DOHH2 (cell line): ENCODE measurements around the gene GLB1L2.

Experiments used
- H3F3A ChIP-seq: fragments of 200-600 bp; sonication (generic), shearing (Covaris generic); 2 replicates; pipeline ENCODE4 v1.6.0; 2016; ENCODE audit warnings: antibody characterized with exemption, mild to moderate bottlenecking; ENCODE audit not compliant: control insufficient read depth, insufficient read depth
- H3K27ac ChIP-seq: fragments of 200-600 bp; sonication (generic); 2 replicates; pipeline ENCODE4 v1.5.1; 2014; ENCODE audit warnings: low read depth, mild to moderate bottlenecking, low read length, moderate library complexity
- H3K27me3 ChIP-seq: fragments of 200-600 bp; sonication (generic); 2 replicates; pipeline ENCODE4 v1.6.1; 2014; ENCODE audit warnings: mild to moderate bottlenecking, low read length, mixed read lengths; ENCODE audit not compliant: control insufficient read depth
- H3K36me3 ChIP-seq: fragments of 200-600 bp; sonication (generic); 2 replicates; pipeline ENCODE4 v1.6.1; 2014; ENCODE audit warnings: mild to moderate bottlenecking, low read length, moderate library complexity, mixed read lengths; ENCODE audit not compliant: control insufficient read depth
- H3K4me1 ChIP-seq: fragments of 200-600 bp; sonication (generic); 2 replicates; pipeline ENCODE4 v1.6.1; 2014; ENCODE audit warnings: mild to moderate bottlenecking, low read length, mixed read lengths; ENCODE audit not compliant: control insufficient read depth
- H3K4me2 ChIP-seq: fragments of 200-600 bp; sonication (generic); 2 replicates; pipeline ENCODE4 v1.6.0; 2014; ENCODE audit warnings: mild to moderate bottlenecking, low read length, moderate library complexity
- H3K4me3 ChIP-seq: fragments of 200-600 bp; sonication (generic); 2 replicates; pipeline ENCODE4 v1.5.1; 2014; ENCODE audit warnings: mild to moderate bottlenecking, low read length, mixed read lengths
- H3K79me2 ChIP-seq: fragments of 200-600 bp; sonication (generic); 2 replicates; pipeline ENCODE4 v1.6.1; 2014; ENCODE audit warnings: mild to moderate bottlenecking, low read length, mixed read lengths; ENCODE audit not compliant: control insufficient read depth
- H3K9me2 ChIP-seq: fragments of 200-600 bp; sonication (generic); replicated peaks from 2 replicates; pipeline ENCODE4 v1.6.1; 2014; ENCODE audit warnings: mild to moderate bottlenecking, low read length, mixed read lengths; ENCODE audit not compliant: control insufficient read depth
- H3K9me3 ChIP-seq: fragments of 200-600 bp; sonication (generic); 2 replicates; pipeline ENCODE4 v1.6.1; 2014; ENCODE audit warnings: antibody characterized with exemption, low read length, mixed read lengths; ENCODE audit not compliant: control insufficient read depth, insufficient read depth
- H4K20me1 ChIP-seq: fragments of 200-600 bp; sonication (generic); 2 replicates; pipeline ENCODE4 v1.6.0; 2014; ENCODE audit warnings: low read depth, mild to moderate bottlenecking, antibody characterized with exemption, low read length, moderate library complexity; ENCODE audit not compliant: control insufficient read depth, insufficient read depth
- CTCF ChIP-seq: fragments of 200-600 bp; sonication (generic); IDR thresholded peaks from one replicate; pipeline ENCODE4 v1.5.1; 2014; ENCODE audit warnings: antibody characterized with exemption, mild to moderate bottlenecking, low read depth, low read length; ENCODE audit not compliant: poor library complexity, severe bottlenecking
- EZH2phosphoT487 ChIP-seq: fragments of 200-600 bp; sonication (generic); IDR thresholded peaks from 2 replicates; pipeline ENCODE4 v1.6.1; 2017; ENCODE audit warnings: borderline replicate concordance, mild to moderate bottlenecking, antibody characterized with exemption, low read length, moderate library complexity, mixed read lengths

GLB1L2 gene

GRCh38 chr11:134330611-134331353 is 1.0 kb upstream of the GLB1L2 start:
- H3K27me3 ChIP-seq = no peaks in the 10 kb centered on the region
- no peaks in the 10 kb centered on the region for H3K4me1 ChIP-seq
- no peak overlapping the region for H3K4me2 ChIP-seq
- no peak overlapping the region for H3K4me3 ChIP-seq
- no peaks in the 10 kb centered on the region for H3K9me3 ChIP-seq
- no peaks in the 10 kb centered on the region for H3K79me2 ChIP-seq
- no peak overlapping the region for H3K27ac ChIP-seq
- H4K20me1 ChIP-seq = no peaks in the 10 kb centered on the region
- no peaks in the 10 kb centered on the region for H3K36me3 ChIP-seq
- H3K9me2 ChIP-seq = no peaks in the 10 kb centered on the region
- TF ChIP-seq EZH2phosphoT487 = no peak
- TF ChIP-seq CTCF = no peak
- no peaks in the 10 kb centered on the region for H3F3A ChIP-seq

- no peaks in the 10 kb centered on the region for H3F3A ChIP-seq
- H3K79me2 ChIP-seq = no peaks in the 10 kb centered on the region
- no peaks in the 10 kb centered on the region for H3K36me3 ChIP-seq
- no peak for TF ChIP-seq EZH2phosphoT487
- TF ChIP-seq CTCF = no peak
- H3K4me2 ChIP-seq = no peak overlapping the region
- no peaks in the 10 kb centered on the region for H3K9me3 ChIP-seq
- no peaks in the 10 kb centered on the region for H4K20me1 ChIP-seq
- H3K9me2 ChIP-seq = no peaks in the 10 kb centered on the region
- no peaks in the 10 kb centered on the region for H3K27me3 ChIP-seq
- no peak overlapping the region for H3K4me3 ChIP-seq
- H3K27ac ChIP-seq = no peak overlapping the region
- no peaks in the 10 kb centered on the region for H3K4me1 ChIP-seq
Observed at GRCh38 chr11:134332189-134332631, 422 bp downstream of the GLB1L2 start.

- no peaks in the 10 kb centered on the region for H3K9me2 ChIP-seq
- H3K4me3 ChIP-seq = no peak overlapping the region
Observed at GRCh38 chr11:134332782-134333181, 994 bp downstream of the GLB1L2 start.

More at GRCh38 chr11:134332782-134333181, 994 bp downstream of the GLB1L2 start:
- no peaks in the 10 kb centered on the region for H3K79me2 ChIP-seq
- TF ChIP-seq CTCF = no peak
- TF ChIP-seq EZH2phosphoT487 = no peak
- H4K20me1 ChIP-seq = no peaks in the 10 kb centered on the region
- H3K4me2 ChIP-seq = no peak overlapping the region
- H3K27me3 ChIP-seq = no peaks in the 10 kb centered on the region
- no peaks in the 10 kb centered on the region for H3K36me3 ChIP-seq
- H3K4me1 ChIP-seq = no peaks in the 10 kb centered on the region
- no peaks in the 10 kb centered on the region for H3K9me3 ChIP-seq
- H3K27ac ChIP-seq = no peak overlapping the region
- no peaks in the 10 kb centered on the region for H3F3A ChIP-seq
